HepG2 (cell line): ENCODE measurements around the gene TCOF1. TPM values are rescaled to one million over a fixed set of nuclear protein-coding genes. Genes with fewer than 3 reads are reported as not detected.

Experiments used
- KDM4B ChIP-seq: sonication (generic); formaldehyde crosslinking; IDR thresholded peaks from 2 replicates; pipeline ENCODE4 v1.4.0; 2020; ENCODE audit warnings: missing genetic modification reagents
- KDM5A ChIP-seq: fragments of 200-600 bp; sonication (generic); IDR thresholded peaks from 2 replicates; pipeline ENCODE4 v1.7.0; 2018; ENCODE audit warnings: antibody characterized with exemption, mild to moderate bottlenecking, low read length, borderline replicate concordance
- LBX2 ChIP-seq: sonication (generic); formaldehyde crosslinking; IDR thresholded peaks from 2 replicates; pipeline ENCODE4 v1.5.0; 2020; ENCODE audit warnings: missing genetic modification reagents, mild to moderate bottlenecking, borderline replicate concordance
- MIER3 ChIP-seq: IDR thresholded peaks from 2 replicates; pipeline ENCODE4 v1.6.1; 2016; ENCODE audit warnings: missing compliant biosample characterization, borderline replicate concordance
- SSRP1 ChIP-seq: IDR thresholded peaks from 2 replicates; pipeline ENCODE4 v1.6.1; 2016; ENCODE audit warnings: control low read depth
- ZBTB2 ChIP-seq: sonication (generic); formaldehyde crosslinking; IDR thresholded peaks from 2 replicates; pipeline ENCODE4 v1.8.0; 2022; ENCODE audit warnings: low read depth, missing genetic modification reagents
- ZNF563 ChIP-seq: sonication (generic); formaldehyde crosslinking; IDR thresholded peaks from 2 replicates; pipeline ENCODE4 v1.8.0; 2022; ENCODE audit warnings: mild to moderate bottlenecking, moderate library complexity, missing genetic modification reagents
- ZNF644 ChIP-seq: IDR thresholded peaks from 2 replicates; pipeline ENCODE4 v1.6.1; 2016; ENCODE audit warnings: low read depth
- ZNF879 ChIP-seq: sonication (generic); formaldehyde crosslinking; IDR thresholded peaks from 2 replicates; pipeline ENCODE4 v1.8.1; 2023; ENCODE audit warnings: missing genetic modification reagents
- polyA plus RNA-seq, 8 experiments: library from polyadenylated mRNA; depleted of rRNA in 3 of 8; stranded (reverse) in 7 of 8; unstranded in 1 of 8; fragments of >200 nt; fragmentation: Illumina TruSeq in 4 of 8; extraction: Trizol in 4 of 8; gene quantifications; 2 replicates each; pipeline versions ENCODE4 v1.2.1 to v1.2.3, GENCODE V29; 2011 to 2016; ENCODE audit warnings: low read depth in 4 of 8, missing spikeins in 1 of 8, mixed read lengths in 1 of 8; ENCODE audit not compliant: insufficient read depth in 1 of 8
- total RNA-seq, 5 experiments: library from RNA; depleted of rRNA; stranded (reverse); fragments of >200 nt; fragmentation: Illumina TruSeq; extraction: Trizol; gene quantifications; 2 replicates each; pipeline ENCODE4 v1.2.3, GENCODE V29; 2016; ENCODE audit warnings: low read depth in 1 of 5
- TF ChIP-seq, protein P1 (sequence below): IDR thresholded peaks from 2 replicates; pipeline ENCODE4 v1.6.1; 2016; ENCODE audit warnings: missing compliant biosample characterization, missing genetic modification reagents, borderline replicate concordance
- TF ChIP-seq, protein P2 (sequence below): sonication (generic); formaldehyde crosslinking; IDR thresholded peaks from 2 replicates; pipeline ENCODE4 v1.4.0; 2020; ENCODE audit warnings: missing genetic modification reagents
- TF ChIP-seq, protein P3 (sequence below): sonication (generic); formaldehyde crosslinking; IDR thresholded peaks from 2 replicates; pipeline ENCODE4 v1.4.0; 2020; ENCODE audit warnings: missing genetic modification reagents, borderline replicate concordance
- TF ChIP-seq, protein P4 (sequence below): sonication (generic); formaldehyde crosslinking; IDR thresholded peaks from 2 replicates; pipeline ENCODE4 v1.8.0; 2022; ENCODE audit warnings: missing genetic modification reagents, low read depth, mild to moderate bottlenecking, borderline replicate concordance
- TF ChIP-seq, protein P5 (sequence below): fragments of 450-650 bp; IDR thresholded peaks from 2 replicates; pipeline ENCODE4 v1.6.1; 2016
- TF ChIP-seq, protein P6 (sequence below): sonication (generic); formaldehyde crosslinking; IDR thresholded peaks from 2 replicates; pipeline ENCODE4 v1.8.0; 2023; ENCODE audit warnings: mild to moderate bottlenecking, missing genetic modification reagents

The TCOF1 gene
- total and polyA plus RNA-seq, 2 of the 13 experiments (the other 11 are each of a cell fraction or from before 2014, with no cell fraction given): 10.1 to 41.6 TPM

- no peak for TF ChIP-seq MIER3 (CRISPR knock-in tag)
- TF ChIP-seq, protein P1, sequence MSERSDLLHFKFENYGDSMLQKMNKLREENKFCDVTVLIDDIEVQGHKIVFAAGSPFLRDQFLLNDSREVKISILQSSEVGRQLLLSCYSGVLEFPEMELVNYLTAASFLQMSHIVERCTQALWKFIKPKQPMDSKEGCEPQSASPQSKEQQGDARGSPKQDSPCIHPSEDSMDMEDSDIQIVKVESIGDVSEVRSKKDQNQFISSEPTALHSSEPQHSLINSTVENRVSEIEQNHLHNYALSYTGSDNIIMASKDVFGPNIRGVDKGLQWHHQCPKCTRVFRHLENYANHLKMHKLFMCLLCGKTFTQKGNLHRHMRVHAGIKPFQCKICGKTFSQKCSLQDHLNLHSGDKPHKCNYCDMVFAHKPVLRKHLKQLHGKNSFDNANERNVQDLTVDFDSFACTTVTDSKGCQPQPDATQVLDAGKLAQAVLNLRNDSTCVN (CRISPR knock-in tag): no peak
- no peak for TF ChIP-seq KDM4B (CRISPR knock-in tag)
- peak; percentile 48; the same call in 1 of the 2 replicates for TF ChIP-seq ZBTB2
- TF ChIP-seq, protein P2, sequence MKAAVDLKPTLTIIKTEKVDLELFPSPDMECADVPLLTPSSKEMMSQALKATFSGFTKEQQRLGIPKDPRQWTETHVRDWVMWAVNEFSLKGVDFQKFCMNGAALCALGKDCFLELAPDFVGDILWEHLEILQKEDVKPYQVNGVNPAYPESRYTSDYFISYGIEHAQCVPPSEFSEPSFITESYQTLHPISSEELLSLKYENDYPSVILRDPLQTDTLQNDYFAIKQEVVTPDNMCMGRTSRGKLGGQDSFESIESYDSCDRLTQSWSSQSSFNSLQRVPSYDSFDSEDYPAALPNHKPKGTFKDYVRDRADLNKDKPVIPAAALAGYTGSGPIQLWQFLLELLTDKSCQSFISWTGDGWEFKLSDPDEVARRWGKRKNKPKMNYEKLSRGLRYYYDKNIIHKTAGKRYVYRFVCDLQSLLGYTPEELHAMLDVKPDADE (CRISPR knock-in tag): no peak
- TF ChIP-seq, protein P3, sequence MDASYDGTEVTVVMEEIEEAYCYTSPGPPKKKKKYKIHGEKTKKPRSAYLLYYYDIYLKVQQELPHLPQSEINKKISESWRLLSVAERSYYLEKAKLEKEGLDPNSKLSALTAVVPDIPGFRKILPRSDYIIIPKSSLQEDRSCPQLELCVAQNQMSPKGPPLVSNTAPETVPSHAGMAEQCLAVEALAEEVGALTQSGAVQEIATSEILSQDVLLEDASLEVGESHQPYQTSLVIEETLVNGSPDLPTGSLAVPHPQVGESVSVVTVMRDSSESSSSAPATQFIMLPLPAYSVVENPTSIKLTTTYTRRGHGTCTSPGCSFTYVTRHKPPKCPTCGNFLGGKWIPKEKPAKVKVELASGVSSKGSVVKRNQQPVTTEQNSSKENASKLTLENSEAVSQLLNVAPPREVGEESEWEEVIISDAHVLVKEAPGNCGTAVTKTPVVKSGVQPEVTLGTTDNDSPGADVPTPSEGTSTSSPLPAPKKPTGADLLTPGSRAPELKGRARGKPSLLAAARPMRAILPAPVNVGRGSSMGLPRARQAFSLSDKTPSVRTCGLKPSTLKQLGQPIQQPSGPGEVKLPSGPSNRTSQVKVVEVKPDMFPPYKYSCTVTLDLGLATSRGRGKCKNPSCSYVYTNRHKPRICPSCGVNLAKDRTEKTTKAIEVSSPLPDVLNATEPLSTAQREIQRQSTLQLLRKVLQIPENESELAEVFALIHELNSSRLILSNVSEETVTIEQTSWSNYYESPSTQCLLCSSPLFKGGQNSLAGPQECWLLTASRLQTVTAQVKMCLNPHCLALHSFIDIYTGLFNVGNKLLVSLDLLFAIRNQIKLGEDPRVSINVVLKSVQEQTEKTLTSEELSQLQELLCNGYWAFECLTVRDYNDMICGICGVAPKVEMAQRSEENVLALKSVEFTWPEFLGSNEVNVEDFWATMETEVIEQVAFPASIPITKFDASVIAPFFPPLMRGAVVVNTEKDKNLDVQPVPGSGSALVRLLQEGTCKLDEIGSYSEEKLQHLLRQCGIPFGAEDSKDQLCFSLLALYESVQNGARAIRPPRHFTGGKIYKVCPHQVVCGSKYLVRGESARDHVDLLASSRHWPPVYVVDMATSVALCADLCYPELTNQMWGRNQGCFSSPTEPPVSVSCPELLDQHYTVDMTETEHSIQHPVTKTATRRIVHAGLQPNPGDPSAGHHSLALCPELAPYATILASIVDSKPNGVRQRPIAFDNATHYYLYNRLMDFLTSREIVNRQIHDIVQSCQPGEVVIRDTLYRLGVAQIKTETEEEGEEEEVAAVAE (CRISPR knock-in tag): peak; percentile 72
- TF ChIP-seq ZNF644 (CRISPR knock-in tag): no peak
- no peak for TF ChIP-seq LBX2 (CRISPR knock-in tag)
- no peak for TF ChIP-seq SSRP1 (CRISPR knock-in tag)
- TF ChIP-seq, protein P4, sequence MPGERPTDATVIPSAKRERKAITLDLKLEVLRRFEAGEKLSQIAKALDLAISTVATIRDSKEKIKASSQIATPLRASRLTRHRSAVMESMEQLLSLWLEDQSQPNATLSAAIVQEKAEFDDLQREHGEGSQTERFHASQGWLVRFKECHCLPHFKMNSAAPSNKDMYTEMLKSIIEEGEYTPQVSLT (CRISPR knock-in tag): no peak
- peak; percentile 90 for TF ChIP-seq ZNF563
- TF ChIP-seq, protein P5, sequence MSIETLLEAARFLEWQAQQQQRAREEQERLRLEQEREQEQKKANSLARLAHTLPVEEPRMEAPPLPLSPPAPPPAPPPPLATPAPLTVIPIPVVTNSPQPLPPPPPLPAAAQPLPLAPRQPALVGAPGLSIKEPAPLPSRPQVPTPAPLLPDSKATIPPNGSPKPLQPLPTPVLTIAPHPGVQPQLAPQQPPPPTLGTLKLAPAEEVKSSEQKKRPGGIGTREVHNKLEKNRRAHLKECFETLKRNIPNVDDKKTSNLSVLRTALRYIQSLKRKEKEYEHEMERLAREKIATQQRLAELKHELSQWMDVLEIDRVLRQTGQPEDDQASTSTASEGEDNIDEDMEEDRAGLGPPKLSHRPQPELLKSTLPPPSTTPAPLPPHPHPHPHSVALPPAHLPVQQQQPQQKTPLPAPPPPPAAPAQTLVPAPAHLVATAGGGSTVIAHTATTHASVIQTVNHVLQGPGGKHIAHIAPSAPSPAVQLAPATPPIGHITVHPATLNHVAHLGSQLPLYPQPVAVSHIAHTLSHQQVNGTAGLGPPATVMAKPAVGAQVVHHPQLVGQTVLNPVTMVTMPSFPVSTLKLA: peak; percentile 64
- TF ChIP-seq KDM5A: peak; percentile 56; the same call in 1 of the 2 replicates
- no peak for TF ChIP-seq ZNF879 (CRISPR knock-in tag)
- TF ChIP-seq, protein P6, sequence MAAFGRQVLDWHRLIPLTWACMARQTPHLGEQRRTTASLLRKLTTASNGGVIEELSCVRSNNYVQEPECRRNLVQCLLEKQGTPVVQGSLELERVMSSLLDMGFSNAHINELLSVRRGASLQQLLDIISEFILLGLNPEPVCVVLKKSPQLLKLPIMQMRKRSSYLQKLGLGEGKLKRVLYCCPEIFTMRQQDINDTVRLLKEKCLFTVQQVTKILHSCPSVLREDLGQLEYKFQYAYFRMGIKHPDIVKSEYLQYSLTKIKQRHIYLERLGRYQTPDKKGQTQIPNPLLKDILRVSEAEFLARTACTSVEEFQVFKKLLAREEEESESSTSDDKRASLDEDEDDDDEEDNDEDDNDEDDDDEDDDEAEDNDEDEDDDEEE (CRISPR knock-in tag): peak; percentile 90
Measured at GRCh38 chr5:150357326-150358260, at the start of gene TCOF1 (continued).
